CD14-positive monocyte (primary cell): ENCODE results near the gene RPS25. TPM values are rescaled to one million over a fixed set of nuclear protein-coding genes. Genes with fewer than 3 reads are reported as not detected.

ENCODE experiments used
- DNase-seq, 3 donors: peaks; one replicate each; pipeline ENCODE4 v3.0.0-alpha.2; 2011 to 2022
- H2AFZ ChIP-seq: 2 replicates; pipeline ENCODE4 v1.6.0; 2012; ENCODE audit warnings: mild to moderate bottlenecking, low read depth, low read length, inconsistent platforms; ENCODE audit not compliant: insufficient read depth, poor library complexity, severe bottlenecking
- H3K27ac ChIP-seq, 2 donors: 1 replicate in 1 of 2; 2 replicates in 1 of 2; pipeline ENCODE4 v1.5.1; 2012 to 2013; ENCODE audit warnings: low read length in 2 of 2, control low read depth in 1 of 2, inconsistent platforms in 1 of 2, low read depth in 1 of 2, mild to moderate bottlenecking in 1 of 2
- H3K27me3 ChIP-seq, 2 donors: one replicate each; pipeline versions ENCODE4 v1.6.0 to v1.6.1; 2011 to 2013; ENCODE audit warnings: low read length in 2 of 2; ENCODE audit not compliant: control insufficient read depth in 2 of 2, insufficient read depth in 2 of 2
- H3K36me3 ChIP-seq, 2 donors: replicated peaks in 1 of 2; 1 replicate in 1 of 2; 2 replicates in 1 of 2; pipeline versions ENCODE4 v1.5.1 to v1.6.1; 2012 to 2013; ENCODE audit warnings: low read length in 2 of 2, control low read depth in 1 of 2, inconsistent platforms in 1 of 2, mild to moderate bottlenecking in 1 of 2; ENCODE audit not compliant: insufficient read depth in 2 of 2, control insufficient read depth in 1 of 2
- H3K4me1 ChIP-seq, 2 donors: 1 replicate in 1 of 2; 2 replicates in 1 of 2; pipeline versions ENCODE4 v1.5.1 to v1.6.1; 2012 to 2013; ENCODE audit warnings: low read length in 2 of 2, control low read depth in 1 of 2, inconsistent platforms in 1 of 2, mild to moderate bottlenecking in 1 of 2, moderate library complexity in 1 of 2; ENCODE audit not compliant: insufficient read depth in 2 of 2, control insufficient read depth in 1 of 2
- H3K4me2 ChIP-seq: replicated peaks from 2 replicates; pipeline ENCODE3; 2012; ENCODE audit warnings: low read length, moderate library complexity, mild to moderate bottlenecking; ENCODE audit not compliant: poor library complexity, severe bottlenecking; ENCODE audit errors: extremely low read depth
- H3K4me3 ChIP-seq, 3 experiments: fragments of 200-600 bp in 1 of 3; sonication (generic) in 1 of 3; replicated peaks in 1 of 3; 1 replicate in 2 of 3; 2 replicates in 1 of 3; pipeline ENCODE4 v1.5.1; 2011 to 2013; ENCODE audit warnings: low read length in 3 of 3, mild to moderate bottlenecking in 3 of 3, control low read depth in 2 of 3, low read depth in 2 of 3, inconsistent platforms in 1 of 3, moderate library complexity in 1 of 3
- H3K79me2 ChIP-seq: 2 replicates; pipeline ENCODE4 v1.6.0; 2012; ENCODE audit warnings: mild to moderate bottlenecking, control low read depth, inconsistent platforms, low read length, moderate library complexity; ENCODE audit not compliant: insufficient read depth
- H3K9ac ChIP-seq: 2 replicates; pipeline ENCODE4 v1.6.0; 2017; ENCODE audit warnings: low read length, mild to moderate bottlenecking; ENCODE audit not compliant: insufficient read depth, poor library complexity, severe bottlenecking
- H3K9me3 ChIP-seq, 2 donors: replicated peaks in 1 of 2; 1 replicate in 1 of 2; 2 replicates in 1 of 2; pipeline versions ENCODE4 v1.5.1 to v1.6.1; 2012 to 2013; ENCODE audit warnings: low read length in 2 of 2, control low read depth in 1 of 2; ENCODE audit not compliant: control insufficient read depth in 1 of 2, insufficient read depth in 1 of 2
- H4K20me1 ChIP-seq: 2 replicates; pipeline ENCODE4 v1.6.0; 2012; ENCODE audit warnings: mild to moderate bottlenecking, low read length, control low read depth, moderate library complexity; ENCODE audit not compliant: insufficient read depth
- H3K27ac Mint-ChIP-seq, 7 donors: one replicate each; pipeline ENCODE4 v1.8.0; 2020; ENCODE audit warnings: mild to moderate bottlenecking in 7 of 7, mixed read lengths in 7 of 7, moderate library complexity in 6 of 7, inconsistent platforms in 2 of 7
- H3K27me3 Mint-ChIP-seq, 3 donors: one replicate each; pipeline ENCODE4 v1.8.0; 2021 to 2022; ENCODE audit warnings: low read depth in 3 of 3, mild to moderate bottlenecking in 3 of 3, mixed read lengths in 3 of 3, moderate library complexity in 3 of 3, inconsistent platforms in 1 of 3
- H3K36me3 Mint-ChIP-seq, 2 donors: one replicate each; pipeline ENCODE4 v1.8.0; 2020; ENCODE audit warnings: mixed read lengths in 2 of 2, inconsistent platforms in 1 of 2, mild to moderate bottlenecking in 1 of 2
- H3K4me1 Mint-ChIP-seq: one replicate; pipeline ENCODE4 v1.8.0; 2020; ENCODE audit warnings: mild to moderate bottlenecking, mixed read lengths
- H3K4me3 Mint-ChIP-seq, 2 donors: one replicate each; pipeline ENCODE4 v1.8.0; 2020; ENCODE audit warnings: mild to moderate bottlenecking in 2 of 2, mixed read lengths in 2 of 2, moderate library complexity in 1 of 2
- H3K9me3 Mint-ChIP-seq, 7 donors: one replicate each; pipeline ENCODE4 v1.8.0; 2020 to 2022; ENCODE audit warnings: mixed read lengths in 7 of 7, mild to moderate bottlenecking in 6 of 7, moderate library complexity in 6 of 7, inconsistent platforms in 2 of 7
- WGBS: methylation state at CpG from one replicate; pipeline ENCODE4 v1.1.5; 2013; ENCODE audit warnings: missing lambda C conversion rate; ENCODE audit not compliant: insufficient coverage; 5-methylcytosine and 5-hydroxymethylcytosine counted together
- intact Hi-C, 2 donors: fragments of 100-400 bp; cut with micrococcal nuclease; formaldehyde crosslinking; loops; one replicate each; pipeline versions ENCODE4 v1.15.0 to v1.15.1; 2023
- polyA plus RNA-seq, 3 donors: library from polyadenylated mRNA; depleted of rRNA in 1 of 3; unstranded in 2 of 3; stranded (reverse) in 1 of 3; fragments of 300-500 nt in 2 of 3; fragments of >200 nt in 1 of 3; fragmentation: Illumina TruSeq in 2 of 3; gene quantifications; 1 replicate in 2 of 3; 2 replicates in 1 of 3; pipeline ENCODE4 v1.2.3, GENCODE V29; 2012 to 2021
- TF ChIP-seq, protein P1 (sequence below): fragments of 200-600 bp; IDR thresholded peaks from one replicate; pipeline ENCODE4 v1.8.0; 2022; ENCODE audit warnings: antibody characterized with exemption, mild to moderate bottlenecking

Gene RPS25
- polyA plus RNA-seq, 3 donors = 1,137 to 1,336 (median 1,264) TPM

DNA sequence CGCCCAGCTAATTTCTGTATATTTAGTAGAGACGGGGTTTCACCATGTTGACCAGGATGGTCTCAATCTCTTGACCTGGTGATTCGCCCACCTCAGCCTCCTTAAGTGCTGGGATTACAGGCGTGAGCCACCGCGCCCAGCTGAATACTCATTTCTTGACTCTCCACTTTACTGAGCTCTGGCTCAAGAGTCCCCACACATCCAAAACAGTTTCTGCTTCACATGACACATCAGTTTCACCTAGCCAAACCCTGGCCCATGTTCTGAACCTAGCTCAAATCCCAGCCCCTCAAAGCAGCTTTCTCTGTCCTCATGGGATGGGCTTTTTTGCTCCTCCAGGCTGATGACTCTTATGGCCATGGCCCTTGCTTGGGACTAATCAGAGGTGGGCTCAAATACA lies 29.1 kb upstream of the RPS25 start:
- TF ChIP-seq, protein P1, sequence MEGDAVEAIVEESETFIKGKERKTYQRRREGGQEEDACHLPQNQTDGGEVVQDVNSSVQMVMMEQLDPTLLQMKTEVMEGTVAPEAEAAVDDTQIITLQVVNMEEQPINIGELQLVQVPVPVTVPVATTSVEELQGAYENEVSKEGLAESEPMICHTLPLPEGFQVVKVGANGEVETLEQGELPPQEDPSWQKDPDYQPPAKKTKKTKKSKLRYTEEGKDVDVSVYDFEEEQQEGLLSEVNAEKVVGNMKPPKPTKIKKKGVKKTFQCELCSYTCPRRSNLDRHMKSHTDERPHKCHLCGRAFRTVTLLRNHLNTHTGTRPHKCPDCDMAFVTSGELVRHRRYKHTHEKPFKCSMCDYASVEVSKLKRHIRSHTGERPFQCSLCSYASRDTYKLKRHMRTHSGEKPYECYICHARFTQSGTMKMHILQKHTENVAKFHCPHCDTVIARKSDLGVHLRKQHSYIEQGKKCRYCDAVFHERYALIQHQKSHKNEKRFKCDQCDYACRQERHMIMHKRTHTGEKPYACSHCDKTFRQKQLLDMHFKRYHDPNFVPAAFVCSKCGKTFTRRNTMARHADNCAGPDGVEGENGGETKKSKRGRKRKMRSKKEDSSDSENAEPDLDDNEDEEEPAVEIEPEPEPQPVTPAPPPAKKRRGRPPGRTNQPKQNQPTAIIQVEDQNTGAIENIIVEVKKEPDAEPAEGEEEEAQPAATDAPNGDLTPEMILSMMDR = no peak
- no peaks in the 10 kb centered on the region for H3K27me3 Mint-ChIP-seq
- H2AFZ ChIP-seq = no peak overlapping the region
- no peaks in the 10 kb centered on the region for H3K9me3 ChIP-seq
- H3K4me1 ChIP-seq = no peaks in the 10 kb centered on the region
- H3K9ac ChIP-seq = no peak overlapping the region
- H3K27me3 ChIP-seq = no peaks in the 10 kb centered on the region
- H4K20me1 ChIP-seq = no peaks in the 10 kb centered on the region
- WGBS = 100% methylated on average over 4 of the region's 6 CpGs
- H3K36me3 ChIP-seq = peaks cover 53 to 80% of the 10 kb centered on the region in 2 donors
- no peak overlapping the region for H3K4me2 ChIP-seq
- no peak overlapping the region for H3K4me3 Mint-ChIP-seq
- H3K4me3 ChIP-seq = no peak overlapping the region
- no peak overlapping the region for H3K27ac ChIP-seq
- no peak overlapping the region for H3K27ac Mint-ChIP-seq
- no peaks in the 10 kb centered on the region for H3K79me2 ChIP-seq
- intact Hi-C loops = no loop called here
- H3K4me1 Mint-ChIP-seq = no peaks in the 10 kb centered on the region
- DNase-seq = no peak
- H3K9me3 Mint-ChIP-seq = no peaks in the 10 kb centered on the region
- peaks cover 72 to 81% of the 10 kb centered on the region in 2 donors for H3K36me3 Mint-ChIP-seq

DNA sequence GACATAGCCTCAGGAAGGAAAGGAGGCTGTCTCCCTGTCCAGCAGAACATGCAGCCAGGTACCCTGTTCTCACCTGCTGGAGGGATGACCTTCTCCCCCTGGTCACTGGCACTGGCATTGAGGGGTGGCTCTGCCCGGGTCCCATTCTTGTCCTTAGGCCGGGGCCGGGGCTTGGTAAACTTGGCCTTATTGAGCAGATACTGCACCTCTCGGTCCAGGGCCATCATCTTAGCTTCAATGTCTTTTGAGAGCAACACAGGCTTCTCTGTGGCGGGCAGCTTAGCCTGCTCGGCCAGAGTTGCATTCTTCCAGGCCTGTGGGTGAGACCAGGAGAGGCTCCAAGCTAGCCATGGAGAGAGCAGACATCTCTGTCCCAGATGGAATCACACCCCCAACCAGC lies 28.3 kb upstream of the RPS25 start:
- WGBS = 100% methylated on average over 5 of the region's 6 CpGs
- H3K9me3 ChIP-seq = no peaks in the 10 kb centered on the region
- DNase-seq = no peak
- no peak overlapping the region for H3K27ac ChIP-seq
- no peak overlapping the region for H2AFZ ChIP-seq
- no peaks in the 10 kb centered on the region for H3K79me2 ChIP-seq
- no peak overlapping the region for H3K4me3 ChIP-seq
- Mint-ChIP-seq H3K4me3 (no peak overlapping the region), H3K36me3 (peaks cover 65 to 74% of the 10 kb centered on the region in 2 donors), H3K9me3 (no peaks in the 10 kb centered on the region), H3K27me3 (no peaks in the 10 kb centered on the region), H3K4me1 (no peaks in the 10 kb centered on the region), H3K27ac (peak overlapping the region in 1 of 7 donors; percentile 61)
- H3K4me2 ChIP-seq = no peak overlapping the region
- H4K20me1 ChIP-seq = no peaks in the 10 kb centered on the region
- H3K4me1 ChIP-seq = no peaks in the 10 kb centered on the region
- H3K27me3 ChIP-seq = no peaks in the 10 kb centered on the region
- intact Hi-C loops = no loop called here
- H3K9ac ChIP-seq = no peak overlapping the region
- TF ChIP-seq, protein P1 = no peak
- H3K36me3 ChIP-seq = peaks cover 47 to 73% of the 10 kb centered on the region in 2 donors
